MCF 10A (cell line): ENCODE measurements around the gene GPM6B. TPM values are rescaled to one million over a fixed set of nuclear protein-coding genes. Genes with fewer than 3 reads are reported as not detected.

ENCODE experiments used
- BruUV-seq: library from RNA; stranded (reverse); fragments of 400-500 nt; replicated peaks from 2 replicates; lab custom pipeline; 2021; lab: Mats Ljungman, UMichigan
- CTCF ChIA-PET: fragments of 300-600 bp; sonication (Branson Sonifier 250); formaldehyde crosslinking; extraction: SDS; loops from one replicate; lab custom pipeline; 2021; ENCODE audit warnings: antibody characterized with exemption, inconsistent platforms; lab: Yijun Ruan, JAX
- POLR2A ChIA-PET: fragments of 300-600, 350-650 bp; sonication (Branson Sonifier 250); formaldehyde crosslinking; extraction: SDS; loops from one replicate; lab custom pipeline; 2020; ENCODE audit warnings: antibody characterized with exemption, inconsistent platforms; lab: Yijun Ruan, JAX
- DNase-seq: peaks from one replicate; pipeline ENCODE4 v3.0.0-alpha.2; 2018; ENCODE audit not compliant: unreplicated experiment
- H3K27ac Mint-ChIP-seq: one replicate; pipeline ENCODE4 v1.8.0; 2022; ENCODE audit warnings: mild to moderate bottlenecking, low read depth, mixed read lengths; ENCODE audit not compliant: unreplicated experiment
- H3K27me3 Mint-ChIP-seq: one replicate; pipeline ENCODE4 v1.8.0; 2022; ENCODE audit warnings: mixed read lengths; ENCODE audit not compliant: insufficient read depth, unreplicated experiment
- H3K36me3 Mint-ChIP-seq: one replicate; pipeline ENCODE4 v1.8.0; 2022; ENCODE audit warnings: mild to moderate bottlenecking, moderate library complexity, mixed read lengths; ENCODE audit not compliant: insufficient read depth, unreplicated experiment
- H3K4me1 Mint-ChIP-seq: one replicate; pipeline ENCODE4 v1.8.0; 2022; ENCODE audit warnings: mixed read lengths; ENCODE audit not compliant: insufficient read depth, unreplicated experiment
- H3K4me3 Mint-ChIP-seq: one replicate; pipeline ENCODE4 v1.8.0; 2022; ENCODE audit warnings: mild to moderate bottlenecking, moderate library complexity, mixed read lengths; ENCODE audit not compliant: unreplicated experiment
- H3K9me3 Mint-ChIP-seq: one replicate; pipeline ENCODE4 v1.8.0; 2022; ENCODE audit warnings: mixed read lengths; ENCODE audit not compliant: unreplicated experiment
- intact Hi-C: fragments of 100-400 bp; cut with micrococcal nuclease; formaldehyde crosslinking; loops from 2 replicates; pipeline ENCODE4 v1.14.1; 2022
- total RNA-seq: library from RNA; stranded (reverse); gene quantifications from 2 replicates; pipeline ENCODE4 v1.2.3, GENCODE V29; 2022
- TF ChIP-seq, protein P1 (sequence below): fragments of 200-600 bp; IDR thresholded peaks from one replicate; pipeline ENCODE4 v1.8.0; 2022; ENCODE audit warnings: antibody characterized with exemption, mild to moderate bottlenecking; ENCODE audit not compliant: unreplicated experiment

Gene GPM6B
- total RNA-seq, 1 experiment from 2014 or later, result 16.3 TPM

DNA sequence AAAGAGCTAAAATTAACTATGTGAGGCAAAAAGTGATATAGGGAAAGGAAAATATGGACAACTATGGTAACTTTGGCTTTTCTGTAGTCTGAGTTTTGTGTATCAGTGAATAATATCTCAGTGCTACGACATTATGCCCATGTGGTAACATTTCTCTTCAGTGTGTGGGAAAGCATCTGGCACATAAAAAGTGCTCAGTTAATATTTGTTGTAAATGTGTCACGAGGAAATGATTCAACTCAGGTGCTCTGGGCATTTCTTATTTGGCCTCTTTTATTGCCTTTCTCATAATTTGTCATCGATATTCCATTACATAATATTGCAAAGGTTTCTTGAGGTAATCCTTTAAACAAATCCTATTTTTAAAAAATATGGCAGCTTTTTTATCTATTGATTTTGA lies 64.8 kb downstream of the GPM6B start:
- Mint-ChIP-seq H3K4me3 (no peak overlapping the region), H3K27me3 (no peaks in the 10 kb centered on the region), H3K4me1 (peaks cover 6% of the 10 kb centered on the region), H3K9me3 (no peaks in the 10 kb centered on the region), H3K36me3 (peaks cover 70% of the 10 kb centered on the region), H3K27ac (peak overlapping the region; percentile 1)
- ChIA-PET CTCF (interaction anchor here (0.6 to 7.6 kb wide), 12 partner anchors 10 to 1733 kb away, joined by 3 to 71 read pairs (median 4); partner anchors contain the start of genes GEMIN8, OFD1 and TRAPPC2), POLR2A (interaction anchor here (0.6 to 4.4 kb wide), 5 partner anchors 16 to 277 kb away, joined by 3 to 39 read pairs (median 3); partner anchors contain the start of genes GEMIN8, OFD1, RAB9A and TRAPPC2)
- intact Hi-C loops, result loop anchor here (5.0 kb wide), 1 partner anchor 185 kb away; no protein-coding TSS in a partner anchor
- no TSS peak for BruUV-seq
- TF ChIP-seq, protein P1, sequence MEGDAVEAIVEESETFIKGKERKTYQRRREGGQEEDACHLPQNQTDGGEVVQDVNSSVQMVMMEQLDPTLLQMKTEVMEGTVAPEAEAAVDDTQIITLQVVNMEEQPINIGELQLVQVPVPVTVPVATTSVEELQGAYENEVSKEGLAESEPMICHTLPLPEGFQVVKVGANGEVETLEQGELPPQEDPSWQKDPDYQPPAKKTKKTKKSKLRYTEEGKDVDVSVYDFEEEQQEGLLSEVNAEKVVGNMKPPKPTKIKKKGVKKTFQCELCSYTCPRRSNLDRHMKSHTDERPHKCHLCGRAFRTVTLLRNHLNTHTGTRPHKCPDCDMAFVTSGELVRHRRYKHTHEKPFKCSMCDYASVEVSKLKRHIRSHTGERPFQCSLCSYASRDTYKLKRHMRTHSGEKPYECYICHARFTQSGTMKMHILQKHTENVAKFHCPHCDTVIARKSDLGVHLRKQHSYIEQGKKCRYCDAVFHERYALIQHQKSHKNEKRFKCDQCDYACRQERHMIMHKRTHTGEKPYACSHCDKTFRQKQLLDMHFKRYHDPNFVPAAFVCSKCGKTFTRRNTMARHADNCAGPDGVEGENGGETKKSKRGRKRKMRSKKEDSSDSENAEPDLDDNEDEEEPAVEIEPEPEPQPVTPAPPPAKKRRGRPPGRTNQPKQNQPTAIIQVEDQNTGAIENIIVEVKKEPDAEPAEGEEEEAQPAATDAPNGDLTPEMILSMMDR, result no peak
- DNase-seq, result no peak

GRCh38 chrX:13750812-13751211 lies 66.1 kb downstream of the GPM6B start:
- TF ChIP-seq, protein P1, result no peak
- no peaks in the 10 kb centered on the region for H3K27me3 Mint-ChIP-seq

GRCh38 chrX:13750204-13750603 lies 66.7 kb downstream of the GPM6B start:
- no TSS peak for BruUV-seq
- ChIA-PET CTCF (interaction anchor here (0.7 to 7.6 kb wide), 21 partner anchors 9 to 295 kb away, joined by 3 to 71 read pairs (median 4); partner anchors contain the start of genes GEMIN8, OFD1 and TRAPPC2), POLR2A (interaction anchor here (0.7 to 4.4 kb wide), 9 partner anchors 14 to 281 kb away, joined by 3 to 39 read pairs (median 4); partner anchors contain the start of genes OFD1, TCEANC and TRAPPC2)
- Mint-ChIP-seq H3K27ac (no peak overlapping the region), H3K36me3 (peaks cover 70% of the 10 kb centered on the region), H3K9me3 (no peaks in the 10 kb centered on the region), H3K4me1 (peaks cover 6% of the 10 kb centered on the region), H3K27me3 (no peaks in the 10 kb centered on the region), H3K4me3 (no peak overlapping the region)
- peak; percentile 77 for DNase-seq
- TF ChIP-seq, protein P1, result peak; percentile 62
- intact Hi-C loops, result loop anchor here (1.0 to 5.0 kb wide), 3 partner anchors 102 to 282 kb away; no protein-coding TSS in a partner anchor

More at GRCh38 chrX:13750812-13751211, 66.1 kb downstream of the GPM6B start:
- intact Hi-C loops, result loop anchor here (1.0 to 5.0 kb wide), 3 partner anchors 101 to 281 kb away; no protein-coding TSS in a partner anchor
- Mint-ChIP-seq H3K4me3 (no peak overlapping the region), H3K36me3 (peaks cover 73% of the 10 kb centered on the region), H3K27ac (no peak overlapping the region), H3K9me3 (no peaks in the 10 kb centered on the region), H3K4me1 (peaks cover 6% of the 10 kb centered on the region)
- ChIA-PET CTCF (interaction anchor here (0.6 to 7.6 kb wide), 21 partner anchors 10 to 1163 kb away, joined by 3 to 71 read pairs (median 4); partner anchors contain the start of genes GEMIN8, OFD1 and TRAPPC2), POLR2A (interaction anchor here (0.7 to 4.4 kb wide), 8 partner anchors 8 to 281 kb away, joined by 3 to 39 read pairs (median 4); partner anchors contain the start of genes GEMIN8, OFD1, TCEANC and TRAPPC2)
- BruUV-seq, result no TSS peak
- no peak for DNase-seq

GRCh38 chrX:13748486-13748885 lies 68.4 kb downstream of the GPM6B start:
- Mint-ChIP-seq H3K36me3 (peaks cover 70% of the 10 kb centered on the region), H3K4me1 (peaks cover 6% of the 10 kb centered on the region), H3K27ac (no peak overlapping the region), H3K4me3 (no peak overlapping the region), H3K9me3 (no peaks in the 10 kb centered on the region), H3K27me3 (no peaks in the 10 kb centered on the region)
- intact Hi-C loops, result loop anchor here (1.0 kb wide), 2 partner anchors 90 to 242 kb away; no protein-coding TSS in a partner anchor
- ChIA-PET CTCF (interaction anchor here (0.6 to 7.6 kb wide), 13 partner anchors 9 to 1984 kb away, joined by 3 to 71 read pairs (median 3); partner anchors contain the start of genes GEMIN8, OFD1 and TRAPPC2), POLR2A (interaction anchor here (0.8 to 1.2 kb wide), 2 partner anchors 10 to 89 kb away, joined by 3 read pairs; no protein-coding TSS in a partner anchor)
- no TSS peak for BruUV-seq
- TF ChIP-seq, protein P1, result no peak
- DNase-seq, result no peak
